Spleen (tissue), 11 donors: ENCODE measurements around the gene ZNF124. TPM values are rescaled to one million over a fixed set of nuclear protein-coding genes. Genes with fewer than 3 reads are reported as not detected.
"Not testable (repeated sequence)": the region's sequence is repeated elsewhere in the genome, so short reads cannot be mapped to it uniquely, and the experiment has no call there.

Source experiments
- DNase-seq: peaks from one replicate; pipeline ENCODE4 v3.0.0-alpha.2; 2020
- H3K27ac ChIP-seq, 8 donors: fragments of 200-600 bp; sonication (generic) in 7 of 8; 1 replicate in 4 of 8; 2 replicates in 4 of 8; pipeline versions ENCODE4 v1.5.0 to v1.8.0; 2016 to 2021; ENCODE audit warnings: inconsistent platforms in 4 of 8, mild to moderate bottlenecking in 4 of 8, moderate library complexity in 1 of 8
- H3K27me3 ChIP-seq, 7 donors: fragments of 200-600 bp; sonication (generic) in 6 of 7; replicated peaks in 1 of 7; 1 replicate in 4 of 7; 2 replicates in 3 of 7; pipeline versions ENCODE4 v1.5.0 to v1.8.0; 2016 to 2021; ENCODE audit warnings: inconsistent platforms in 3 of 7, mild to moderate bottlenecking in 1 of 7
- H3K36me3 ChIP-seq, 6 donors: fragments of 200-600 bp; sonication (generic) in 5 of 6; 1 replicate in 4 of 6; 2 replicates in 2 of 6; pipeline versions ENCODE4 v1.5.0 to v1.8.0; 2016 to 2021; ENCODE audit warnings: inconsistent platforms in 2 of 6
- H3K4me1 ChIP-seq, 6 donors: fragments of 200-600 bp; sonication (generic) in 5 of 6; 1 replicate in 3 of 6; 2 replicates in 3 of 6; pipeline versions ENCODE4 v1.5.0 to v1.8.0; 2016 to 2021; ENCODE audit warnings: inconsistent platforms in 3 of 6
- H3K4me3 ChIP-seq, 8 donors: fragments of 200-600 bp; sonication (generic) in 7 of 8; 1 replicate in 4 of 8; 2 replicates in 4 of 8; pipeline versions ENCODE4 v1.5.0 to v1.8.0; 2016 to 2021; ENCODE audit warnings: inconsistent platforms in 4 of 8, mild to moderate bottlenecking in 4 of 8, moderate library complexity in 2 of 8
- H3K9me3 ChIP-seq, 8 donors: fragments of 200-600 bp; sonication (generic) in 7 of 8; 1 replicate in 4 of 8; 2 replicates in 4 of 8; pipeline versions ENCODE4 v1.5.0 to v1.8.0; 2016 to 2021; ENCODE audit warnings: inconsistent platforms in 4 of 8
- CTCF ChIP-seq, 11 experiments: fragments of 200-600 bp in 7 of 11; fragments of 450-650 bp in 4 of 11; sonication (generic) in 4 of 11; IDR thresholded peaks in 8 of 11; conservative IDR thresholded peaks in 3 of 11; 1 replicate in 7 of 11; 2 replicates in 4 of 11; pipeline versions ENCODE4 v1.4.0 to v1.8.0; 2016 to 2021; ENCODE audit warnings: antibody characterized with exemption in 11 of 11, inconsistent platforms in 4 of 11, mild to moderate bottlenecking in 1 of 11
- POLR2A ChIP-seq, 3 donors: fragments of 450-650 bp; IDR thresholded peaks; one replicate each; pipeline ENCODE4 v1.5.1; 2017; ENCODE audit warnings: antibody characterized with exemption in 3 of 3, mild to moderate bottlenecking in 1 of 3
- POLR2AphosphoS5 ChIP-seq, 3 donors: sonication (generic); formaldehyde crosslinking; IDR thresholded peaks; one replicate each; pipeline ENCODE4 v1.5.1; 2017; ENCODE audit warnings: antibody characterized with exemption in 3 of 3
- WGBS, 5 donors: extraction: QIAGEN DNeasy Blood & Tissue Kit in 3 of 5; methylation state at CpG; one replicate each; pipeline versions ENCODE4 v1.1.5 to v1.1.7; 2013 to 2018; 5-methylcytosine and 5-hydroxymethylcytosine counted together
- intact Hi-C: fragments of 100-400 bp; cut with DNase I; formaldehyde crosslinking; loops from one replicate; pipeline ENCODE4 v1.15.0; 2023; ENCODE audit warnings: low total_unique reads
- polyA plus RNA-seq, 3 donors: library from polyadenylated mRNA; stranded (reverse); fragments of 200-250 nt; gene quantifications; one replicate each; pipeline ENCODE4 v1.2.1, GENCODE V29; 2013
- total RNA-seq, 7 donors: library from RNA; depleted of rRNA in 3 of 7; stranded (reverse); fragments of >200 nt in 3 of 7; fragmentation: NEBNext Ultra II Directional in 4 of 7; extraction: Animal tissue kit (Norgen Biotek cat#: 25700) in 4 of 7; gene quantifications; one replicate each; pipeline versions ENCODE4 v1.1.0 to v1.2.1, GENCODE V29; 2016 to 2021
- donor health status: healthy with polysubstance abuse.
- donor health status: DM: no; HTN: no; CAD: no; lungs with moderate emphysema.
- donor health status: DM: no; HTN: no; CAD: no.
- donor health status: Bipolar disorder and iron deficiency.
- donor health status: healthy.
- donor health status: DM: no; HTN: no; CAD: no.
- donor health status: DM: yes; HTN: yes; CAD: no.

The ZNF124 gene
- total and polyA plus RNA-seq, 10 donors: 2.7 to 44.5 (median 37.4) TPM

DNA sequence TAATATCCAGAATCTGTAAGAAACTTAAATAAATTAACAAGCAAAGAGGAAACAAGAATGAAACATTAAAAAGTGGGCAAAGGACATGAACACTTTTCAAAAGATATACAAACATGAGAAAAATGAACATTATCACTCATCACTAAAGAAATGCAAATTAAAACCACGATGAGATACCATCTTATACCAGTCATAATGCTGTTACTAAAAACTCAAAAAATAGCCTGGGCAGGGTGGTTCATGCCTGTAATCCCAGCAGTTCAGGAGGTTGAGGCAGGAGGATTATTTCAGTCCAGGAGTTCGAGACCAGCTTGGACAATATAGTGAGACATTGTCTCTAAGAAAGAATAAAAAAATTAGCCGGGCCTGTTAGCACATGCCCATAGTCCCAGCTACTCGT is 6.1 kb downstream of the ZNF124 start:
- peaks cover 31 to 86% (median 79%) of the 10 kb centered on the region in 8 donors for H3K9me3 ChIP-seq
- TF ChIP-seq POLR2AphosphoS5 (IDR thresholded peaks at IDR 0.05) (no peak), POLR2A (IDR thresholded peaks at IDR 0.05) (no peak), CTCF (IDR thresholded peaks at IDR 0.05 in 8 of 11, conservative IDR thresholded peaks at IDR 0.05 in 3 of 11) (no peak)
- no peaks in the 10 kb centered on the region for H3K27me3 ChIP-seq
- peaks cover 0 to 40% (median 0%) of the 10 kb centered on the region in 6 donors for H3K36me3 ChIP-seq
- H3K4me1 ChIP-seq: peaks cover 0 to 5% (median 0%) of the 10 kb centered on the region in 6 donors
- DNase-seq: no peak
- H3K27ac ChIP-seq: no peak overlapping the region
- intact Hi-C loops: no loop called here
- H3K4me3 ChIP-seq: no peak overlapping the region
- WGBS, 5 donors: 94 to 97% (median 95%) methylated on average over 4 of the region's 4 CpGs

- TF ChIP-seq POLR2AphosphoS5 (IDR thresholded peaks at IDR 0.05): no peak
- TF ChIP-seq CTCF (IDR thresholded peaks at IDR 0.05 in 8 of 11, conservative IDR thresholded peaks at IDR 0.05 in 3 of 11): no peak
- TF ChIP-seq POLR2A (IDR thresholded peaks at IDR 0.05): no peak
Observed at GRCh38 chr1:247164694-247165093, 7.1 kb downstream of the ZNF124 start.

GRCh38 chr1:247156787-247157232 is 15.0 kb downstream of the ZNF124 start:
- TF ChIP-seq POLR2A (IDR thresholded peaks at IDR 0.05): no peak
- no peak for TF ChIP-seq CTCF (IDR thresholded peaks at IDR 0.05 in 8 of 11, conservative IDR thresholded peaks at IDR 0.05 in 3 of 11)
- TF ChIP-seq POLR2AphosphoS5 (IDR thresholded peaks at IDR 0.05): no peak
- Histone ChIP-seq H3K27me3 (no peaks in the 10 kb centered on the region), H3K4me3 (no peak overlapping the region), H3K4me1 (no peaks in the 10 kb centered on the region), H3K36me3 (peaks cover 15 to 93% (median 70%) of the 10 kb centered on the region in 6 donors), H3K9me3 (peaks cover 62 to 100% (median 100%) of the 10 kb centered on the region in 8 donors), H3K27ac (no peak overlapping the region)
- intact Hi-C loops: no loop called here
- no peak for DNase-seq
- 95 to 98% (median 97%) methylated on average over 6 of the region's 6 CpGs for WGBS, 5 donors

More at GRCh38 chr1:247164694-247165093, 7.1 kb downstream of the ZNF124 start:
- Histone ChIP-seq H3K27ac (no peak overlapping the region), H3K27me3 (no peaks in the 10 kb centered on the region), H3K4me1 (peaks cover 0 to 5% (median 0%) of the 10 kb centered on the region in 6 donors), H3K4me3 (no peak overlapping the region), H3K9me3 (peaks cover 37 to 96% (median 89%) of the 10 kb centered on the region in 8 donors), H3K36me3 (peaks cover 0 to 49% (median 3%) of the 10 kb centered on the region in 6 donors)
- intact Hi-C loops: no loop called here
- no peak for DNase-seq
- WGBS, 5 donors: 94 to 98% (median 96%) methylated on average over 6 of the region's 6 CpGs

DNA sequence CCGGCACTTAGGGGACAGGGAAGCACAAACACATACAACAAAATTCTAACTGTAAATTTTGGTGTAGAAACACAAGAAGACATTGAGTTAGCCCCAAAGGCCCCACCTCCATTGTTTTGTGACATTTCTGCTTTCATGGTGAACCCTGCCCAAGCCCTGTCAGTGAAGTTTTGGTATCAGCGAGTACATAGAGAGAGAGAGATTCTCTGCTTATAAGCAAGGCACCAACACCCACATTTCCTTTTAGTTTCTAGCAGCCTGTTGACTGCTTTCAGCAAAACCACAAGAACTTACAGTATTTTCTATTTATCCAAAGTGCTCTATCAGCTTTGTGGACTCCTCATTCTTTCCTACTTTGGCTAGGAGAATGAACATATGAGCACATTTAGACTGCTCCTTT is 24.0 kb downstream of the ZNF124 start:
- H3K36me3 ChIP-seq: peaks cover 3 to 98% (median 27%) of the 10 kb centered on the region in 6 donors
- H3K9me3 ChIP-seq: peaks cover 37 to 100% (median 100%) of the 10 kb centered on the region in 8 donors
- no peaks in the 10 kb centered on the region for H3K4me1 ChIP-seq
- 89 to 96% (median 95%) methylated on average over 2 of the region's 2 CpGs for WGBS, 5 donors
- intact Hi-C loops: no loop called here
- H3K27me3 ChIP-seq: no peaks in the 10 kb centered on the region
- H3K4me3 ChIP-seq: no peak overlapping the region
- DNase-seq: no peak
- TF ChIP-seq CTCF (IDR thresholded peaks at IDR 0.05 in 8 of 11, conservative IDR thresholded peaks at IDR 0.05 in 3 of 11) (no peak), POLR2AphosphoS5 (IDR thresholded peaks at IDR 0.05) (no peak), POLR2A (IDR thresholded peaks at IDR 0.05) (no peak)
- no peak overlapping the region for H3K27ac ChIP-seq

DNA sequence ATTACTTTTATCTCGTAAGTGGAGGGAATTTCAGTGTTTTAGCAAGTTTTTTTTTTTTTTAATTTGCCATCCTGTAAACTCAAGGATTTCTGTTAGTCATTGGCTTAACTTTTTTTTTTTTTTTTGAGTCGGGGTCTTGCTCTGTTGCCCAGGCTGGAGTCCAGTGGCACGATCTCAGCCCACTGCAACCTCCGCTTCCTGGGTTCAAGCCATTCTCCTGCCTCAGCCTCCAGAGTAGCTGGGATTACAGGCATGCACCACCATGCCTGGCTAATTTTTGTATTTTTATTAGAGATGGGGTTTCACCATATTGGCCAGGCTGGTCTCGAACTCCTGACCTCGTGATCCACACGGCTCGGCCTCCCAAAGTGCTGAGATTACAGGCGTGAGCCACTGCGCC is 24.7 kb downstream of the ZNF124 start:
- intact Hi-C loops, H3K27me3 ChIP-seq, DNase-seq, H3K4me3 ChIP-seq, H3K27ac ChIP-seq, H3K4me1 ChIP-seq: not testable (repeated sequence)
- Histone ChIP-seq H3K36me3 (peaks cover 0 to 97% (median 22%) of the 10 kb centered on the region in 6 donors), H3K9me3 (peaks cover 33 to 100% (median 100%) of the 10 kb centered on the region in 8 donors)
- WGBS, 5 donors: 93 to 99% (median 98%) methylated on average over 10 of the region's 10 CpGs
